Trophoblast cell (in vitro differentiated cells and primary cell): ENCODE data around the gene MMP3.

Experiments used
- DNase-seq, 2 donors: peaks; one replicate each; pipeline ENCODE4 v3.0.0-alpha.2; 2016
- H2AFZ ChIP-seq: 2 replicates; pipeline ENCODE4 v1.6.1; 2013; ENCODE audit warnings: low read length, moderate library complexity, mild to moderate bottlenecking; ENCODE audit not compliant: insufficient read depth, poor library complexity
- H2AK5ac ChIP-seq: 2 replicates; pipeline ENCODE4 v1.6.1; 2013; ENCODE audit warnings: mild to moderate bottlenecking, low read length
- H2BK120ac ChIP-seq: 2 replicates; pipeline ENCODE4 v1.6.1; 2013; ENCODE audit warnings: low read length, mild to moderate bottlenecking, moderate library complexity; ENCODE audit not compliant: insufficient read depth, poor library complexity
- H2BK12ac ChIP-seq: 2 replicates; pipeline ENCODE4 v1.6.1; 2013; ENCODE audit warnings: mild to moderate bottlenecking, low read length, moderate library complexity
- H2BK5ac ChIP-seq: 2 replicates; pipeline ENCODE4 v1.6.1; 2013; ENCODE audit warnings: low read length, low read depth, moderate library complexity, mild to moderate bottlenecking; ENCODE audit not compliant: poor library complexity
- H3K14ac ChIP-seq: 2 replicates; pipeline ENCODE4 v1.6.1; 2013; ENCODE audit warnings: mild to moderate bottlenecking, low read length
- H3K18ac ChIP-seq: 2 replicates; pipeline ENCODE4 v1.6.1; 2013; ENCODE audit warnings: mild to moderate bottlenecking, low read length
- H3K23ac ChIP-seq: 2 replicates; pipeline ENCODE4 v1.6.1; 2013; ENCODE audit warnings: low read length
- H3K27ac ChIP-seq: 2 replicates; pipeline ENCODE4 v1.5.1; 2013; ENCODE audit warnings: low read depth, mild to moderate bottlenecking, inconsistent platforms, low read length, moderate library complexity
- H3K27me3 ChIP-seq: 2 replicates; pipeline ENCODE4 v1.6.1; 2013; ENCODE audit warnings: inconsistent platforms, mild to moderate bottlenecking, low read length, moderate library complexity; ENCODE audit not compliant: insufficient read depth
- H3K36me3 ChIP-seq, 2 experiments: 1 replicate in 1 of 2; 2 replicates in 1 of 2; pipeline ENCODE4 v1.6.1; 2013; ENCODE audit warnings: low read length in 2 of 2, mild to moderate bottlenecking in 2 of 2, moderate library complexity in 1 of 2; ENCODE audit not compliant: insufficient read depth in 2 of 2, control insufficient read depth in 1 of 2
- H3K4ac ChIP-seq: 2 replicates; pipeline ENCODE4 v1.6.1; 2013; ENCODE audit warnings: low read depth, mild to moderate bottlenecking, low read length, moderate library complexity
- H3K4me1 ChIP-seq, 2 experiments: 1 replicate in 1 of 2; 2 replicates in 1 of 2; pipeline ENCODE4 v1.6.1; 2013; ENCODE audit warnings: low read length in 2 of 2, mild to moderate bottlenecking in 2 of 2, moderate library complexity in 1 of 2; ENCODE audit not compliant: insufficient read depth in 2 of 2, control insufficient read depth in 1 of 2
- H3K4me2 ChIP-seq: 2 replicates; pipeline ENCODE4 v1.6.1; 2013; ENCODE audit warnings: inconsistent platforms, mild to moderate bottlenecking, low read length, moderate library complexity
- H3K4me3 ChIP-seq: 2 replicates; pipeline ENCODE4 v1.5.1; 2013; ENCODE audit warnings: mild to moderate bottlenecking, low read depth, low read length, inconsistent platforms
- H3K79me1 ChIP-seq: one replicate; pipeline ENCODE4 v1.6.1; 2013; ENCODE audit warnings: low read length
- H3K79me2 ChIP-seq: 2 replicates; pipeline ENCODE4 v1.6.1; 2013; ENCODE audit warnings: low read length, mild to moderate bottlenecking; ENCODE audit not compliant: control insufficient read depth, insufficient read depth, poor library complexity
- H3K9ac ChIP-seq: 2 replicates; pipeline ENCODE4 v1.6.1; 2013; ENCODE audit warnings: mild to moderate bottlenecking, low read length
- H3K9me3 ChIP-seq: 2 replicates; pipeline ENCODE4 v1.6.1; 2013; ENCODE audit warnings: low read depth, mild to moderate bottlenecking, control low read depth, inconsistent platforms, low read length; ENCODE audit not compliant: insufficient read depth
- H4K12ac ChIP-seq: 2 replicates; pipeline ENCODE4 v1.6.1; 2013; ENCODE audit warnings: low read depth, mild to moderate bottlenecking, low read length, moderate library complexity
- H4K8ac ChIP-seq: 2 replicates; pipeline ENCODE4 v1.6.1; 2013; ENCODE audit warnings: low read depth, mild to moderate bottlenecking, low read length, moderate library complexity
- H4K91ac ChIP-seq: one replicate; pipeline ENCODE4 v1.6.1; 2013; ENCODE audit warnings: low read depth, mild to moderate bottlenecking, low read length, moderate library complexity
- WGBS: extraction: QIAGEN DNeasy Blood & Tissue Kit; methylation state at CpG from one replicate; pipeline ENCODE4 v1.1.7; 2013; ENCODE audit warnings: missing lambda C conversion rate; ENCODE audit not compliant: insufficient read length, insufficient coverage; ENCODE audit errors: extremely low coverage; 5-methylcytosine and 5-hydroxymethylcytosine counted together

MMP3 gene

GRCh38 chr11:102842930-102843329 lies 479 bp downstream of the MMP3 start:
- H3K4me3 ChIP-seq: no peak overlapping the region
- H3K27me3 ChIP-seq: no peaks in the 10 kb centered on the region

GRCh38 chr11:102840018-102840417 lies 3.4 kb downstream of the MMP3 start:
- no peak overlapping the region for H3K4ac ChIP-seq
- H3K79me1 ChIP-seq: no peaks in the 10 kb centered on the region
- H3K36me3 ChIP-seq: no peaks in the 10 kb centered on the region
- H3K27me3 ChIP-seq: no peaks in the 10 kb centered on the region
- no peak overlapping the region for H2AK5ac ChIP-seq
- no peak overlapping the region for H2BK12ac ChIP-seq
- no peaks in the 10 kb centered on the region for H3K79me2 ChIP-seq
- WGBS: no CpG with 5 or more reads among the region's 5 CpGs
- no peak overlapping the region for H3K18ac ChIP-seq
- H4K91ac ChIP-seq: no peak overlapping the region
- H3K14ac ChIP-seq: no peak overlapping the region
- no peak overlapping the region for H2BK120ac ChIP-seq
- no peak overlapping the region for H2BK5ac ChIP-seq
- H3K4me3 ChIP-seq: no peak overlapping the region
- no peak overlapping the region for H3K27ac ChIP-seq
- H3K9me3 ChIP-seq: no peaks in the 10 kb centered on the region
- H3K4me1 ChIP-seq: peaks cover 0 to 2% of the 10 kb centered on the region in 2 experiments
- no peak overlapping the region for H3K4me2 ChIP-seq
- no peak overlapping the region for H3K9ac ChIP-seq
- H3K23ac ChIP-seq: no peak overlapping the region
- no peak for DNase-seq
- no peak overlapping the region for H4K8ac ChIP-seq
- H2AFZ ChIP-seq: no peak overlapping the region
- H4K12ac ChIP-seq: no peak overlapping the region

More at GRCh38 chr11:102842930-102843329, 479 bp downstream of the MMP3 start:
- H2BK120ac ChIP-seq: no peak overlapping the region
- no peaks in the 10 kb centered on the region for H3K9me3 ChIP-seq
- no peak overlapping the region for H3K4me2 ChIP-seq
- no peak overlapping the region for H2BK5ac ChIP-seq
- no peak overlapping the region for H2BK12ac ChIP-seq
- no peak overlapping the region for H3K14ac ChIP-seq
- H4K91ac ChIP-seq: no peak overlapping the region
- no peak overlapping the region for H3K23ac ChIP-seq
- H3K36me3 ChIP-seq: no peaks in the 10 kb centered on the region
- H3K9ac ChIP-seq: no peak overlapping the region
- WGBS: no CpG with 5 or more reads among the region's 1 CpG
- H2AK5ac ChIP-seq: no peak overlapping the region
- no peak for DNase-seq
- no peaks in the 10 kb centered on the region for H3K79me1 ChIP-seq
- no peak overlapping the region for H3K18ac ChIP-seq
- no peak overlapping the region for H4K8ac ChIP-seq
- no peak overlapping the region for H3K27ac ChIP-seq
- peaks cover 0 to 2% of the 10 kb centered on the region in 2 experiments for H3K4me1 ChIP-seq
- H4K12ac ChIP-seq: no peak overlapping the region
- no peaks in the 10 kb centered on the region for H3K79me2 ChIP-seq
- no peak overlapping the region for H2AFZ ChIP-seq
- no peak overlapping the region for H3K4ac ChIP-seq

GRCh38 chr11:102837646-102838045 lies 5.8 kb downstream of the MMP3 start:
- Histone ChIP-seq H2BK12ac (no peak overlapping the region), H4K8ac (no peak overlapping the region), H3K14ac (no peak overlapping the region), H2BK5ac (no peak overlapping the region), H3K9ac (no peak overlapping the region), H3K18ac (no peak overlapping the region), H4K12ac (no peak overlapping the region), H3K4me3 (no peak overlapping the region), H2AFZ (no peak overlapping the region), H3K4ac (no peak overlapping the region), H3K4me2 (no peak overlapping the region), H2AK5ac (no peak overlapping the region), H3K9me3 (no peaks in the 10 kb centered on the region), H3K36me3 (no peaks in the 10 kb centered on the region), H3K27ac (no peak overlapping the region), H3K79me2 (no peaks in the 10 kb centered on the region), H3K27me3 (no peaks in the 10 kb centered on the region), H2BK120ac (no peak overlapping the region), H3K23ac (no peak overlapping the region), H4K91ac (no peak overlapping the region), H3K79me1 (no peaks in the 10 kb centered on the region), H3K4me1 (no peaks in the 10 kb centered on the region)
- no CpG with 5 or more reads among the region's 2 CpGs for WGBS
- DNase-seq: no peak

GRCh38 chr11:102837156-102837555 lies 6.3 kb downstream of the MMP3 start:
- Histone ChIP-seq H3K18ac (no peak overlapping the region), H3K36me3 (no peaks in the 10 kb centered on the region), H3K79me1 (no peaks in the 10 kb centered on the region), H2AK5ac (no peak overlapping the region), H3K4me3 (no peak overlapping the region), H4K12ac (no peak overlapping the region), H3K9ac (no peak overlapping the region), H2AFZ (no peak overlapping the region), H3K14ac (no peak overlapping the region), H3K23ac (no peak overlapping the region), H2BK12ac (no peak overlapping the region), H3K27ac (no peak overlapping the region), H3K27me3 (no peaks in the 10 kb centered on the region), H4K8ac (no peak overlapping the region), H3K9me3 (no peaks in the 10 kb centered on the region), H4K91ac (no peak overlapping the region), H2BK120ac (no peak overlapping the region), H3K4me2 (no peak overlapping the region), H3K79me2 (no peaks in the 10 kb centered on the region), H3K4me1 (no peaks in the 10 kb centered on the region), H3K4ac (no peak overlapping the region), H2BK5ac (no peak overlapping the region)
- no CpG with 5 or more reads among the region's 2 CpGs for WGBS
- DNase-seq: no peak
